Measurements from ENCODE around the gene TOPORS.

GRCh38 chr9:32533816-32534215 lies 18.6 kb downstream of the TOPORS start:
- TF ChIP-seq, protein P1, sequence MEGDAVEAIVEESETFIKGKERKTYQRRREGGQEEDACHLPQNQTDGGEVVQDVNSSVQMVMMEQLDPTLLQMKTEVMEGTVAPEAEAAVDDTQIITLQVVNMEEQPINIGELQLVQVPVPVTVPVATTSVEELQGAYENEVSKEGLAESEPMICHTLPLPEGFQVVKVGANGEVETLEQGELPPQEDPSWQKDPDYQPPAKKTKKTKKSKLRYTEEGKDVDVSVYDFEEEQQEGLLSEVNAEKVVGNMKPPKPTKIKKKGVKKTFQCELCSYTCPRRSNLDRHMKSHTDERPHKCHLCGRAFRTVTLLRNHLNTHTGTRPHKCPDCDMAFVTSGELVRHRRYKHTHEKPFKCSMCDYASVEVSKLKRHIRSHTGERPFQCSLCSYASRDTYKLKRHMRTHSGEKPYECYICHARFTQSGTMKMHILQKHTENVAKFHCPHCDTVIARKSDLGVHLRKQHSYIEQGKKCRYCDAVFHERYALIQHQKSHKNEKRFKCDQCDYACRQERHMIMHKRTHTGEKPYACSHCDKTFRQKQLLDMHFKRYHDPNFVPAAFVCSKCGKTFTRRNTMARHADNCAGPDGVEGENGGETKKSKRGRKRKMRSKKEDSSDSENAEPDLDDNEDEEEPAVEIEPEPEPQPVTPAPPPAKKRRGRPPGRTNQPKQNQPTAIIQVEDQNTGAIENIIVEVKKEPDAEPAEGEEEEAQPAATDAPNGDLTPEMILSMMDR (IDR thresholded peaks at IDR 0.05; ENCODE audit: borderline replicate concordance, extremely low read depth, low read length, poor library complexity, severe bottlenecking), result no peak
- TF ChIP-seq EZH2 (IDR thresholded peaks at IDR 0.05; ENCODE audit: borderline replicate concordance, low read depth, low read length, severe bottlenecking), result no peak
